ENCODE results near the gene SRMS.

The SRMS gene

GRCh38 chr20:63492518-63492917 is 55.0 kb downstream of the SRMS start:
- TF ChIP-seq, protein P1, sequence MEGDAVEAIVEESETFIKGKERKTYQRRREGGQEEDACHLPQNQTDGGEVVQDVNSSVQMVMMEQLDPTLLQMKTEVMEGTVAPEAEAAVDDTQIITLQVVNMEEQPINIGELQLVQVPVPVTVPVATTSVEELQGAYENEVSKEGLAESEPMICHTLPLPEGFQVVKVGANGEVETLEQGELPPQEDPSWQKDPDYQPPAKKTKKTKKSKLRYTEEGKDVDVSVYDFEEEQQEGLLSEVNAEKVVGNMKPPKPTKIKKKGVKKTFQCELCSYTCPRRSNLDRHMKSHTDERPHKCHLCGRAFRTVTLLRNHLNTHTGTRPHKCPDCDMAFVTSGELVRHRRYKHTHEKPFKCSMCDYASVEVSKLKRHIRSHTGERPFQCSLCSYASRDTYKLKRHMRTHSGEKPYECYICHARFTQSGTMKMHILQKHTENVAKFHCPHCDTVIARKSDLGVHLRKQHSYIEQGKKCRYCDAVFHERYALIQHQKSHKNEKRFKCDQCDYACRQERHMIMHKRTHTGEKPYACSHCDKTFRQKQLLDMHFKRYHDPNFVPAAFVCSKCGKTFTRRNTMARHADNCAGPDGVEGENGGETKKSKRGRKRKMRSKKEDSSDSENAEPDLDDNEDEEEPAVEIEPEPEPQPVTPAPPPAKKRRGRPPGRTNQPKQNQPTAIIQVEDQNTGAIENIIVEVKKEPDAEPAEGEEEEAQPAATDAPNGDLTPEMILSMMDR (IDR thresholded peaks at IDR 0.05; ENCODE audit: insufficient read depth, low read depth, low read length, missing control alignments): no peak
- no peak overlapping the region for H3K4me3 ChIP-seq (ENCODE audit: low read depth, low read length)
- no peak for DNase-seq (ENCODE audit: low read depth)

DNA sequence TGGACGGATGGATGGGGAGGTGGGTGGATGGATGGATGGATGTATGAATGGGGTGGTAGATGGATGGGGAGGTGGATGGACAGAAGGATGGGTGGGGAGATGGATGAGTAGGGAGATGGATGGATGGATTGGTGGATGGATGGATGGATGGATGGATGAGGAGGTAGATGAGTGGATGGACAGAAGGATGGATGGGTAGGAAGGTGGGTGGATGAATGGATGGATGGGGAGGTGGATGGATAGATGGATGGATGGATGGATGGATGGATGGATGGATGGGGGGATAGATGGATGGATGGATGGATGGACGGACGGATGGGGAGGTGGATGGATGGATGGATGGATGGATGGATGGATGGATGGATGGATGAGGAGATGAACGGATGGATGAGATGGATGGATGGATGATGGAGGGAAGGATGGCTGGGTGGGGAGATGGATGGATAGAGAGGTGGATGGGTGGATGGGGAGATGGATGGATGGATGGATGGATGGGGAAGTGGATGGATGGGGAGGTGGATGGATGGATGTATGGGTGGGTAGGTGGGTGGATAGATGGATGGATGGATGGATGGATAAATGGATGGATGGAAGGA is 55.8 kb downstream of the SRMS start:
- TF ChIP-seq, protein P1 (IDR thresholded peaks at IDR 0.05; ENCODE audit: insufficient read depth, low read depth, low read length, missing control alignments): no peak
- H3K4me3 ChIP-seq (ENCODE audit: low read depth, low read length): no peak overlapping the region
- no peak for DNase-seq (ENCODE audit: low read depth)

DNA sequence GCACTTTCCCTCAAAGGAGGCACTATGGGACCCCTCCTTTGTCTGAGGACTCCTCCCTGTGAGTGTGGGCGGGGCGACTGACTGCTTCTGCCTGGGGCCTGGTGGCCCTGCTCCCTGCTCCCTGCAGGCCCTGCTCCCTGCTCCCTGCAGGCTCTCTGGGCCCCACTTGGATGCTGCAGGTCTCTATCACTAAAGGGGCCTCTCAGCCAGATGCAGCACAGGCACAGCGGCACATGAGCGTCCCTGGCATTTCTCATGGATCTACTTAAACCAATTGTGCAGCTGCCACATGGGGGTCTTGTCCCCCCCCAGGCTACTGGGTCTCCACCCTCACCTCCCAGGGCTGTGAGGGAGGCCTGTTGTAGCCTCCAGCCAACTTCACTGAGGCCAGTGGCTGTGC is 56.5 kb downstream of the SRMS start:
- H3K4me3 ChIP-seq (ENCODE audit: low read depth, low read length): no peak overlapping the region
- TF ChIP-seq, protein P1 (IDR thresholded peaks at IDR 0.05; ENCODE audit: insufficient read depth, low read depth, low read length, missing control alignments): no peak
- DNase-seq (ENCODE audit: low read depth): no peak

Data from GM12865 (cell line).